GM23338 (cell line): ENCODE measurements around the gene RASSF7.

Source experiments
- EZH2 ChIP-seq: fragments of 200-600 bp; sonication (generic); IDR thresholded peaks from one replicate; pipeline ENCODE4 v1.8.0; 2017; ENCODE audit warnings: antibody characterized with exemption, mild to moderate bottlenecking, low read depth; ENCODE audit not compliant: unreplicated experiment
- EZH2phosphoT487 ChIP-seq: fragments of 200-600 bp; sonication (generic); IDR thresholded peaks from one replicate; pipeline ENCODE4 v1.8.1; 2018; ENCODE audit warnings: antibody characterized with exemption; ENCODE audit not compliant: unreplicated experiment
- NANOG ChIP-seq: IDR thresholded peaks from 2 replicates; pipeline ENCODE4 v1.6.1; 2016; ENCODE audit warnings: antibody characterized with exemption, borderline replicate concordance
- POLR2AphosphoS5 ChIP-seq: IDR thresholded peaks from 2 replicates; pipeline ENCODE4 v1.6.1; 2016; ENCODE audit warnings: antibody characterized with exemption, low read depth
- ZNF331 ChIP-seq: fragments of 250-450 bp; sonication (Bioruptor Pico); IDR thresholded peaks from 2 replicates; pipeline ENCODE4 v1.5.0; 2020; ENCODE audit warnings: low read depth, mild to moderate bottlenecking, moderate library complexity
- TF ChIP-seq, protein P1 (sequence below), 2 experiments: fragments of 200-600 bp in 1 of 2; sonication (generic) in 1 of 2; conservative IDR thresholded peaks; 2 replicates each; pipeline versions ENCODE4 v1.5.1 to v1.6.1; 2016 to 2017; ENCODE audit warnings: antibody characterized with exemption in 2 of 2, low read depth in 2 of 2, mild to moderate bottlenecking in 2 of 2, moderate library complexity in 1 of 2
- TF ChIP-seq, protein P2 (sequence below): IDR thresholded peaks from one replicate; pipeline ENCODE4 v1.6.1; 2018; ENCODE audit warnings: antibody characterized with exemption; ENCODE audit not compliant: unreplicated experiment

DNA sequence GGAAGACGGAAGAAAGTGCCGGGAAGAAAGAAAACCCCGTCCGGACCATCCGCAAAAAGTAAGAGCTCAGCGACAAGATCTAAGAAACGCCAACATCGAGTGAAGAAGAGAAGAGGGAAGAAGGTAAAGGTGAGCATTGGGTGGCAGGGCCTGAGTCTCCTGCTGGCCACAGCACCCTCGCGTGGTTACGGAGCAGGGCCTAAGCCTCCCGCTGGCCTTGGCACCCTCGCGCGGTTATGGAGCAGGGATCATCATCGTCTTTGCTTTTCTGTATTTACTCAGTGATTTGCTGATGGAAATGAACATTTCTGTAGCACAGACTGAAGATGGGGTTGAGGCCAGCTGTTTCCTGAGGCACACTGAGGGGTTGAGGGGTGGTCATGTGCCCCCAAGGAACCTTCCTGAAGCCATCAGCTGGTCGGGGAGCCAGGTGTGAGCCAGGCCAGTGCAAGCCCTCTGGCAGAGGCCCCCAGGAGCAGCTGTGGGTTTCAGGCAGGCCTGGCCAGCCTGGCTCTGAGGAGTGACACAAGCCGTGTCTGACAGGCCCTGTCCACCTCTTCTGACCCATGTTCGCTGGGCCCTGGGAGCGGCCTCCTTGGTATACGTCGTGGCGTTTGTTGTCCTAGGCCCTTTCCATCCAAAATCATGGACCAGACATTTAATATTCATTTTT is 40.9 kb downstream of the RASSF7 start:
- TF ChIP-seq, protein P1, sequence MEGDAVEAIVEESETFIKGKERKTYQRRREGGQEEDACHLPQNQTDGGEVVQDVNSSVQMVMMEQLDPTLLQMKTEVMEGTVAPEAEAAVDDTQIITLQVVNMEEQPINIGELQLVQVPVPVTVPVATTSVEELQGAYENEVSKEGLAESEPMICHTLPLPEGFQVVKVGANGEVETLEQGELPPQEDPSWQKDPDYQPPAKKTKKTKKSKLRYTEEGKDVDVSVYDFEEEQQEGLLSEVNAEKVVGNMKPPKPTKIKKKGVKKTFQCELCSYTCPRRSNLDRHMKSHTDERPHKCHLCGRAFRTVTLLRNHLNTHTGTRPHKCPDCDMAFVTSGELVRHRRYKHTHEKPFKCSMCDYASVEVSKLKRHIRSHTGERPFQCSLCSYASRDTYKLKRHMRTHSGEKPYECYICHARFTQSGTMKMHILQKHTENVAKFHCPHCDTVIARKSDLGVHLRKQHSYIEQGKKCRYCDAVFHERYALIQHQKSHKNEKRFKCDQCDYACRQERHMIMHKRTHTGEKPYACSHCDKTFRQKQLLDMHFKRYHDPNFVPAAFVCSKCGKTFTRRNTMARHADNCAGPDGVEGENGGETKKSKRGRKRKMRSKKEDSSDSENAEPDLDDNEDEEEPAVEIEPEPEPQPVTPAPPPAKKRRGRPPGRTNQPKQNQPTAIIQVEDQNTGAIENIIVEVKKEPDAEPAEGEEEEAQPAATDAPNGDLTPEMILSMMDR (conservative IDR thresholded peaks at IDR 0.05; ENCODE audit: low read depth in 2 of 2), result no peak
- no peak for TF ChIP-seq NANOG
- no peak for TF ChIP-seq EZH2phosphoT487
- no peak for TF ChIP-seq POLR2AphosphoS5
- no peak for TF ChIP-seq EZH2
- TF ChIP-seq ZNF331 (CRISPR knock-in tag), result no peak
- TF ChIP-seq, protein P2, sequence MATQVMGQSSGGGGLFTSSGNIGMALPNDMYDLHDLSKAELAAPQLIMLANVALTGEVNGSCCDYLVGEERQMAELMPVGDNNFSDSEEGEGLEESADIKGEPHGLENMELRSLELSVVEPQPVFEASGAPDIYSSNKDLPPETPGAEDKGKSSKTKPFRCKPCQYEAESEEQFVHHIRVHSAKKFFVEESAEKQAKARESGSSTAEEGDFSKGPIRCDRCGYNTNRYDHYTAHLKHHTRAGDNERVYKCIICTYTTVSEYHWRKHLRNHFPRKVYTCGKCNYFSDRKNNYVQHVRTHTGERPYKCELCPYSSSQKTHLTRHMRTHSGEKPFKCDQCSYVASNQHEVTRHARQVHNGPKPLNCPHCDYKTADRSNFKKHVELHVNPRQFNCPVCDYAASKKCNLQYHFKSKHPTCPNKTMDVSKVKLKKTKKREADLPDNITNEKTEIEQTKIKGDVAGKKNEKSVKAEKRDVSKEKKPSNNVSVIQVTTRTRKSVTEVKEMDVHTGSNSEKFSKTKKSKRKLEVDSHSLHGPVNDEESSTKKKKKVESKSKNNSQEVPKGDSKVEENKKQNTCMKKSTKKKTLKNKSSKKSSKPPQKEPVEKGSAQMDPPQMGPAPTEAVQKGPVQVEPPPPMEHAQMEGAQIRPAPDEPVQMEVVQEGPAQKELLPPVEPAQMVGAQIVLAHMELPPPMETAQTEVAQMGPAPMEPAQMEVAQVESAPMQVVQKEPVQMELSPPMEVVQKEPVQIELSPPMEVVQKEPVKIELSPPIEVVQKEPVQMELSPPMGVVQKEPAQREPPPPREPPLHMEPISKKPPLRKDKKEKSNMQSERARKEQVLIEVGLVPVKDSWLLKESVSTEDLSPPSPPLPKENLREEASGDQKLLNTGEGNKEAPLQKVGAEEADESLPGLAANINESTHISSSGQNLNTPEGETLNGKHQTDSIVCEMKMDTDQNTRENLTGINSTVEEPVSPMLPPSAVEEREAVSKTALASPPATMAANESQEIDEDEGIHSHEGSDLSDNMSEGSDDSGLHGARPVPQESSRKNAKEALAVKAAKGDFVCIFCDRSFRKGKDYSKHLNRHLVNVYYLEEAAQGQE, result no peak
